Measurements from ENCODE around the gene NPAS3.

DNA sequence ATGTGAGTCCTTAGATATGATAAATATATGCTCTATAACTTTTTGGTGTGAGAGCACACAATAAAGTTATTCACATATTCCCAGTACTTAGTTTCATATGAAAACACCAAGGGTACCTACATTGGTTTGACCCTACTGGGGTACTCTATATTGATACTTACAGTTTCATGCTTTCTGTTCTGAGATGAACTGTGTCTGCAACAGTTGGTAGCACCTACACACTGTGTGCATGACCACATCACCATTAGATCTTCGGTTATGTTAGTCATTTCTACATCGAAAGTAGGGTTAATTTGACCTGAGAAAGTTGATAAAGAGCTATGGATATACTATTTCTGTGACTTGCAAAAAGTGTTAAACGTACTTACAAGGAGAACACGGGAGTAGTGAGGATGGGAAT lies 337.2 kb downstream of the NPAS3 start:
- TF ChIP-seq POLR2AphosphoS5 (IDR thresholded peaks at IDR 0.05; ENCODE audit: borderline replicate concordance, low read depth, low read length) (no peak), EZH2 (IDR thresholded peaks at IDR 0.05) (no peak), FOXP2 (optimal IDR thresholded peaks at IDR 0.05; ENCODE audit: control extremely low read depth, extremely low read length, insufficient read depth) (no peak)
